Iris pigment epithelial cell (primary cell): ENCODE measurements around the gene SPRY4.
A peak's percentile ranks its signal among the peaks of the same experiment; 100 is the strongest.
"Not testable (repeated sequence)": the region's sequence is repeated elsewhere in the genome, so short reads cannot be mapped to it uniquely, and the experiment has no call there.

ENCODE experiments used
- DNase-seq: peaks from one replicate; pipeline ENCODE4 v3.0.0-alpha.2; 2011; ENCODE audit warnings: low read depth

Gene SPRY4, protein sequence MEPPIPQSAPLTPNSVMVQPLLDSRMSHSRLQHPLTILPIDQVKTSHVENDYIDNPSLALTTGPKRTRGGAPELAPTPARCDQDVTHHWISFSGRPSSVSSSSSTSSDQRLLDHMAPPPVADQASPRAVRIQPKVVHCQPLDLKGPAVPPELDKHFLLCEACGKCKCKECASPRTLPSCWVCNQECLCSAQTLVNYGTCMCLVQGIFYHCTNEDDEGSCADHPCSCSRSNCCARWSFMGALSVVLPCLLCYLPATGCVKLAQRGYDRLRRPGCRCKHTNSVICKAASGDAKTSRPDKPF

GRCh38 chr5:142324871-142325724, at the start of gene SPRY4:
Gene SPRY4, minus strand, starts transcription at chr5:142325021. Its CDS starts 9,913 bp downstream, at chr5:142315108.
- peak; percentile 97 for DNase-seq

- DNase-seq = no peak
Observed at GRCh38 chr5:142368529-142368928, 43.7 kb upstream of the SPRY4 start.

GRCh38 chr5:142366007-142366406, 41.2 kb upstream of the SPRY4 start:
- no peak for DNase-seq

GRCh38 chr5:142364251-142365145, 39.7 kb upstream of the SPRY4 start:
- peak; percentile 41 for DNase-seq

- DNase-seq = no peak
Observed at GRCh38 chr5:142363619-142363963, 38.8 kb upstream of the SPRY4 start.

DNA sequence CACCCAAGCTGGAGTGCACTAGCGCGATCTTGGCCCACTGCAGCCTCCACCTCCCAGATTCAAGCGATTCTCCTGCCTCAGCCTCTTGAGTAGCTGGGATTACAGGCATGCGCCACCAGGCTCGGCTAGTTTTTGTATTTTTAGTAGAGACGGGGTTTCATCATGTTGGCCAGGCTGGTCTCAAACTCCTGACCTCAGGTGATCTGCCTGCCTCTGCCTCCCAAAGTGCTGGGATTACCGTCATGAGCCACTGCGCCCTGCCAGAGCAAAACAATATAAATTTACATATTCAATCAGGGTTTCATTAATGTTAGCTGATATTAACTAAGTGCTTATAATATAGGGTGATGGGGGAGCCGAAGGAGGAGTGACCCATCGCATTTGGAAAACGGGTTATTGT, 37.4 kb upstream of the SPRY4 start:
- not testable (repeated sequence) for DNase-seq

GRCh38 chr5:142360607-142361120, 35.8 kb upstream of the SPRY4 start:
- DNase-seq = peak; percentile 88

DNA sequence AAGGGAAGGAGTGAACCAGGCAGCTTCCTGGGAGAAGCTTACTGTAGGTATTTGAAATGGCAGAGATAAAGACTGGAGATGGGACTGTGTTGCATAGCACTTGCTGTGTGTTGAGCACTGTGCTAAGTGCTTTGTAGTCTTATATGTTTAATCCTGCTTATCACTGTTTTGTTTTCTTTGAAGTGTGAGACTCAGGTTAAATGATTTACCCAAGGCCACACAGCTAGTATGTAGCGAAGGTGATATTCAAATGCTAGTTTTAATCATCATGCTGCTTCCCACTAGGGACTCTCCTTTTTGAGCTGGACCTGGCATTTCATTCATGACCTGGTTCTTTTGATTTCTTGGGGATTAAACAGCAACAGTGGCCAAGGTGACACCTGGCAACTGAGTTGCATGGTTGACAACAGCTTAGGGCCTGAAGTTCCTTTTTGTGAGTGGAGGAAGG, 35.3 kb upstream of the SPRY4 start:
- DNase-seq = no peak

DNA sequence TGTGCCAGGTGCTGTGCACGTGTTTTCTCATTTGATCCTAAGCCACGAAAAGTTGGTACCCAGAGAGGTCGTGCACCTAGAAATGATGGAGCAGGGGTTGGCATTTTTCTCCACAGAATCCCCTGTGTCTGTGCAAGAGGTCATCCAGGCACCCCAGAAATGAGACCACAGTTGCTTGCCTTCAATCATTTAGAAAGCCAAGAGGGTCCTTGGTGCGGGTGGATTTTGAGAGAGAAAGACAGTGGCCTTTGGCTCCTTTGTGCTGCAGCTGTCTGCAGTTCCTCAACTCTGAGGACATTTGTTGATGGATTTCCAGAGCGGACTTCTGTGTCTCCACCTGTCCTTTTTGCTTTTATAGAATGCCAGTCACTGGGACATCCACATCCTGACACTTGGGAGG, 33.8 kb upstream of the SPRY4 start:
- no peak for DNase-seq

DNA sequence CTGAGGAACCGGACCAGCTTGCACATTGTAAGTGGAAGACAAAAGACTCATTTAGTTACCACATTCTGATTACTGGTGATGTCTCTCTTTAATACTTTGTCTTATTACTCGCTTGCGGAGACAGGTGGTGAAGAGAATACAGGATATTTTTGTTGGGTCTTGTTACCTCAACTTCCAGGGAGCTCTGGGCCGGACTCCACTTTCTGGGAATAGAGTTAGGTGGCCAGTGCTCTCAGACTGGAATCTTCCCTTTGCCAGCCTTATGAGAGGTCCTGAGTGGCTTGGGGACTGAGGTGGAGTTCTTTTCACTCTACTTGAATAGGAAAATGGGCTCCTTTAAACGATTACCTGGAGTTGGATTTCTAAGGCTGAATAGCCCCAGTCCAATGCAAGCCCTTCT, 33.3 kb upstream of the SPRY4 start:
- no peak for DNase-seq

DNA sequence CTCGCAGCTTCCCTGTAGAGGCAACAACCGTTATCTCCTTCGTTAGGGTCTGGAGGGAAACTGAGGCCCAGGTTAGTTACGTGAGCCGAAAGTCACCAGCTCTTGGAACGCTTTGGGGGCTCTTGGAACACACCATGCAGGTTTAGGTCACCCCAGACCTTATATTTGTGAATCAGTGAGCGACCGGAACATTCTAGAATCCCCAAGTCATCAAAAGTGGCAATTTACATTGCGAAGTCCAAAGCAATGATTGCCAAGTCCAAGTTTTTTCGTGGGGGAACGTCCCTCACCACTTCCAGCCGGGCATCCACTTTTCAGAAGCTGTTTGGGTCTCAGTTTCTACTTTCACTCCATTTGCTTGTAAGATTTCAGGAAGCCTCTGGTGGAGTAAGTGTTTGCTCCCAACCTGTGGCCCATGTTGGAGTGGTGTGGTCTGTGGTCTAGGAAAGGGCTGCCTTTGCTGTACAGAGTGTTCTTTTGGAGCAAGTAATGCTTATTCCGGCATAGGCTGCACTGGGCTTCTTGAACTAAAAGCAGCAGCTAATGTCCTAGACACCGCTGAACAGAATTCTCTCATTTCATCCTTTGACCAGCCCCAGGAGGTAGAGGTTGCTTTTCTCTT, 32.8 kb upstream of the SPRY4 start:
- peak; percentile 57 for DNase-seq

GRCh38 chr5:142356716-142357468, 32.1 kb upstream of the SPRY4 start:
- DNase-seq = peak; percentile 97

GRCh38 chr5:142356349-142356715, 31.5 kb upstream of the SPRY4 start:
- peak; percentile 82 for DNase-seq

DNA sequence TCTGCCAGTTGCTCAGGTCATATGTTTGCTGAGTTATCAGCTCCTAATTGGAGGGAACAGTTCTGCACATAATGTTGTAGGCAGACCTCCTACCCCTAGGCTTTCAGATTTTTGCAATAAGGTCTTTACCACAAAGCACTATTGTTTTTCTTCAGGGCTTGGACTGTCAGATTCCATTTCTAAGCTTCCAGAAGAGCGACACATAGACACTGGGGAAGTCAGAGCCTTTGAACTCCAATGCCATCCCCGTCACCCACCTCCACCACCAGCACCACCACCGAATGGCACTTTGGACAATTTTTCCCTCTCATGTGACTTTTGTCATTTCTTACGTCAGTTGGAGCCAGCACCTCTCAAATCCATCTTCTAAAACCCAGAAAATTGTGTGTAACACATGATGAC, 28.3 kb upstream of the SPRY4 start:
- DNase-seq = no peak

DNA sequence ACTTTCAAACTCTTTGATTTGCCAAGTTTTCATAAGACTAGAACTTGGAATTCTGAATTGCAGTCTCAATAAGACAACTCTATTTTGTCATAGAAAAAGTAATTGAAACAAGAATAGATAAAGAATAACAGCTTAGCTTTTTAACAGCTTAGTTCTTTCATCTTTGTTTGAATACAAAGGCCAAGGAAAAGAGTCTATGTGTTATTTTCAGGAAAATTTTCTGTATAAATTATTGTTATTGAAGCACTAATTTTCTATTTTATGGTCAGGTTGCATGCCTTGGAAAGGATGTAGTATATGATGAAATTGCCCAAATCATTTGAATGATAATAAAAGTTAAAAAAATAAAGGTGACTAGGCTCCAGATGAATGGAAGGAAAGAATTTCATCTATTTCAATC, 25.2 kb upstream of the SPRY4 start:
- DNase-seq = no peak

- DNase-seq = no peak
Observed at GRCh38 chr5:142346706-142347105, 21.9 kb upstream of the SPRY4 start.

DNA sequence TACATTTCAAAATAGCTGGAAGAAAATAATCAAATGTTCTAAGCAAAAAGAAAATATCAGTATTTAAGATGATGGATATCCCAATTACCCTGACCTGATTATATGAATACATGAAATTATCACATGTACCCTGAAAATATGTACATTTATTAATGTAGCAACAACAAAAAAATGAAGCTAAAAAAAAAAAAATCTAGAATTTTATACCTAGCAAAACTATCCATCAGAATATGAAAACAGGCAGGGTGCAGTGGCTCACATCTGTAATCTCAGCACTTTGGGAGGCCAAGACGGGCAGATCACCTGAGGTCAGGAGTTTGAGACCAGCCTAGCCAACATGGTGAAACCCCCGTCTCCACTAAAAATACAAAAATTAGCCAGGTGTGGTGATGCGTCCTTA, 20.1 kb upstream of the SPRY4 start:
- DNase-seq = not testable (repeated sequence)

DNA sequence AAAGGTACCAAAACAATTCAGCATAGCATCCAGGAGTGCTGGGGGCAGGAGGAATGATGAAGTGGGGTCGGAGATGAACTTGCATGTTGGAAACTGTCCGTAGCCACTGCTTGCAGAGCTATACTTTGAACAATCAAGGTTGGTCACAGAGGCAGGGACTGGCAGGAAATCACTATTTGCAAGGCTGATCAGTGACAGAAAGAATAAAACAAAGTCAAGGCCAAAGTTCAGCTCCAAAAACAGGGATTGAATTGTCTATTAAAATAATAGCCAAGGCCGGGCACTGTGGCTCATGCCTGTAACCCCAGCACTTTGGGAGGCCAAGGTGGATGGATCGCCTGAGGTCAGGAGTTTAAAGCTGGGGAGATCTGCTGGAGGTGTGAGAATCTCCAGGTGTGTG, 18.7 kb upstream of the SPRY4 start:
- DNase-seq = no peak

- peak; percentile 59 for DNase-seq
Observed at GRCh38 chr5:142342128-142342981, 17.5 kb upstream of the SPRY4 start.

DNA sequence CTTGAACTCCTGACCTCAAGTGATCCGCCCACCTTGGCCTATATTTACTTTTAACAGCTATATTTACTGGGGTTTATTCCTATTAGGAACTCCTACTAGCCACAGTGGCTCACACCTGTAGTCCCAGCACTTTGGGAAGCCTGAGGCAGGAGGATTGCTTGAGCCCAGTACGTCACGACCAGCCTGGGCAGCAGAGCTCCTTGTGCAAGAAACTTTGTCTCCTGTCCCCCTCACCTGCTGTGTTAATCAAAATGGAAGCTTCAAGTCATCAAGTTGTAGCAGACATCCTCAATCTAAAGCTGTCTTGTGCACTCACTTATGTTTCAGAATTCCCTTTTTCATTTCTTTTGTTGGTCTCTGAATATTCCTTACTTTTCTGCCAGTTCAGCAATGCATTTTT, 15.0 kb upstream of the SPRY4 start:
- no peak for DNase-seq
